Activated T-cell treated with anti-CD3 and anti-CD28 coated beads for 24 hours (primary cell): Measurements from ENCODE around the gene MRPL36.
"Not testable (repeated sequence)": the region's sequence is repeated elsewhere in the genome, so short reads cannot be mapped to it uniquely, and the experiment has no call there.

Source experiments
- DNase-seq: peaks from one replicate; pipeline ENCODE4 v3.0.0-alpha.2; 2020; ENCODE audit warnings: low read depth

MRPL36 gene

DNA sequence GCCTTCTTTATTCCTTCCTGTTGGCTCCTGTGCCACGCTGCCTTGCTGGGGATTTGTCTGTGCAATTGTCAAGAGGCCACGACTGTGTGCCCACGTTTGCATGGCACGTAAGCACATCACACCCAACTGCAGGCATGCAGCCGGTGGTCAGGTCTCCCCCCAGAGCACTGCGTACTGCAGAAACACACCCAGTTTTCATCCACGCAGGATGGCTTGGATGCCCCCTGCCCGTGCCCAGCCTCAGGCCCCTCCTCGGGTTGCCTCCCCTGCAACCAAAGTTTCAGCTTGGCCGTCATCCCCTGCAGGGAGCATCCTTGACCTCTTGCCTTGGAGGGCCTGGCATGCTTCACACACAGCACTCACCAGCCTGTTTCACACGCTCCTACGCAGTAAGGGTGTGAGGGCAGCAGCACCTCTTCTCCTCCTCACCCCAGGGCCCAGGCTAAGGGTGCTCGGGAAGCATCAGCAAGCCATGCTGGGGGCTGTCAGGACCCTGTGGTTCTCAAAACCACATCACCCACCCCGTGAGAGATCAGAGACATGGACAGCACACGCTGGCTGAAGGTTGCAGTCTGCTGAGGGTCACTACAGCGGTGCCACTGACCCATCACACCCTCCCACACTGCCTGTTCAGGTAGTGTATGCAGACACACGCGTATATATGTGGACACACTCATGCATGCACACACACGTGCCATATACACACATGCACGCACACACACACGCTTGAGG, 3.1 kb downstream of the MRPL36 start:
- DNase-seq, result no peak

DNA sequence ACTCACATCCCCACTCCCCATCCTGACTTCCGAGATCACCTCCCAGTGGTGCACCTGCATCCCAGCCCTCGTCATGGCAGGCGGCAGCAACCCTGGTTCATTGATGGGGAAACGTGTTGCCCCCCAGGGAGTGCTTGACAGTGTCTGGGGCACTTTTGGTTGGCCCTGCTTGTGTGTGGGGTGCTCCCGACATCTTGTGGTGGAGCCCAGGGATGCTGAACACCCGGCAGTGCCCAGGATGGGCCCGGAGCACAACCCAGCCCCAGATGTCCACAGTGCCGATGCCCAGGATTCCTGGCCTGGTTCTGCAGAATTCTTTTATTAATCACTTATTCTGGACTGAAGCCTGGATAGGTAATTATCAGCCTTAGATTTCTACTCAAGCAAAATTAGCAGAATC, 3.7 kb downstream of the MRPL36 start:
- no peak for DNase-seq

DNA sequence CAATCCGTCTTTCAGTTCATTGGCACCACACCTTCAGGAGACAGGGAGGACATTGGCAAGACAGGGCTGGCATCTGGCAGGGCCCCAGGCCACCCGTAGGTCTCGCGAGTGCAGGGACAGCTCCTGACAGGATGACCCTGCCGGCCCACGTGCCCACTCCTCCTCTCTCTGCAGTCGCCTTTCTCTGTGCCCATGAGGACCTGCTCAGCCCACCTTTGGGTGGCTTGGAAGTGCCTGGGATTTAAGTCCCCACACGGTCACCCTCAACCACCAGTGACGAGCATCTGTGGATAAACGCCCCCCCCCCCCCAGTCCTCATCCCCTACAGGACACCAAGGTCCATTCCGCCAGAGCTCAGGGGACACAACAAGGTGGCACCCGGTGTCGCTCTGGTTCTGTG, 4.1 kb downstream of the MRPL36 start:
- no peak for DNase-seq

DNA sequence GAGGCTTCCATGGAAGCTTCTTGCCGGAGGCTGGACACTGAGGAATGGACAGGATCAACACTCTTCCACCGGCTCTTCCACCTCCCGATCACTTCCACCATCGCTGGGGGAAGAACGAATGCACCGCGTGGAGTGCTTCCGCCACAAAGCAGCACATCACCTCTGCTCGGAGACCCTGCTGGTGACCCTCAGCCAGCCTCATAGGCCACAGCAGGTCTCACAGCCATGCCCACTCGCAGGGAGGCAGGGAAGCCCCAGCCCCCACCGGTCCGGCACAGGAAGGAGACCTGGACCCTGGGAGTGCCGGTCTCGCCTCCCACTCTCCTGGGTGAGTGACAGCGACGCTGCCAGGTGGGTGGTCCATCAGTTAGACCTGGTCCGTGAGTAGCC, 4.7 kb downstream of the MRPL36 start:
- no peak for DNase-seq

DNA sequence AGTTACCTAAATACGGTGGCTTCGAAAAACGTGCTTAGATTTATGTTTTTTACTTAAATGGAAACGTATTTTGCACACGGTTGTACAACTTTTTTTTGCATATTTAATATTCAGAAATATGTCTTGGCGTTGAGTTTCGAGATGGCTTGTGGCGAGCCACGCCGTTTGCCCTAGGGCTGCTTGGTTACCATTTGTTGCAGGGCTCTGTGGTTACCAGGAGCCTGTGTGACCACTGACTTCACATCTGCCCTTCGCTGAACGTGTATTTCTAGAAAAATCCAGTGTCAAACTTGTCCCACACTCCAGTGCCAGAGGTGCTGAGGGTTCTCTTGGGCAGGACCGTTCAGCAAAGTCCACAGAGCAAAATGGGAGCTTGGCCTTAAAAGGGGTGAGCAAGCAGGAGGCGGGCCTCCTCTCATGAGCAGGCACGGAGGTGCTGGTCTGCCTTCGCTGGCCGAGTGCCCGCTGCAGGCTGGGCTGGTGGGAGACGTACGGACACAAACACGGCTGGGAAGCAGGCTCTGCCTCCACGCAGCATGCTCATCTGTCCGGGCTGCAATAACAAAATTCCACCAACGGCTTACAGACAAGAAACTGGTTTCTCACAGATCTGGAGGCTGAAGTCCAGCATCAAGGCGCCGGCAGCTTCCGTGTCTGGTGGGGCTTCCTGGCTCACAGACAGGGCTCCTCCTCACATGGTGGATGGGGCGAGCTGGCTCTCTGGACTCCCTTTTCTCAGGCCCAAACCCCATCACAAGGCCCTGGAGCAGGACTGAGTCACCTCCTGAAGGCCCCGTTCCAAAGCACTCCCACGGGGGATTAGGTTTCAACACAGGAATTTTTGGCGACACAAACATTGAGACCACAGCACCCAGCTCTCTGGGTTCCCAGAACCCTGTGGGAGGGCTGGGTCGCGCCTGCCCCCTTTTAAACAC, 5.4 kb downstream of the MRPL36 start:
- no peak for DNase-seq

DNA sequence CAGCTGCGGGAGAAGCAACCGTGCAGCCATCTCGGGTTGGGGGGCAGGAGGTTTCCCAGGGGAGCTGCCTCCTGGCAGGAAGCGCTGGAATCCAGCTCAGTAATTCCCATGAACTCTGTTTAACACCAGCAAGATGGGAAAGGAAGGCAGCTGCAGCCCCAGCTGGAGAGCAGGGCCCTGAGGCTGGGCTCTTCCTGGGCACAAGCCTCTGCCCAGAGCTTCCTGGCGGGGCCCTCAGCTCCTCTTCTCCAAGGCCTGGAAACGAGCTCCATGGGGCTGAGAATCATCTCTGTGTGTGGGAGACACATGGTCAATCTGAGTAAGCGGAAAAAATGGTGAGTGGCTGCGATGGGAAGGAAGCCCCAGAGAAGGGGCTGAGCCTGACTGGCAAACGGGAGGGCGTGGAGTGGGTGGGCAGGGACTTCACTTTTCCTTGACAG, 6.3 kb downstream of the MRPL36 start:
- DNase-seq, result peak; percentile 32

DNA sequence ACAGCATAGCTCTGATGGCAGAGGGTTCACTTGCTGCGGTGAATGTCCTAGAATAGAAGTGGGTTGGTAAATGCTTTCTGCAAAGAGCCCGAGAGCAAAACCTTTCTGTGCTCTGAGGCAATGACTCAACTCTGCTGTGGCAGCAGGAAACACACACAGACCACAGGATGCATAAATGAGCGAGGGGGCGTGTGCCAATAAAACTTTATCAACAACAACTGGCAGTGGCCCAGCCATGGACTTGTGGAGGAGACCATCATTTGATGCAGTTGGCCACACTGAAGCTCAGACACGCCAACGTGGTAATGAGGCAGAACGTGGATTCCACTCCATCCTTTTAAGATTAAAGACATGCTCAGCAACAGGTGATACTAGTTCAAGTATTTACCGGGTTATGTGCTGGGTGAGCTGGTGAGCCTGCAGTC, 6.8 kb downstream of the MRPL36 start:
- DNase-seq, result peak; percentile 70

DNA sequence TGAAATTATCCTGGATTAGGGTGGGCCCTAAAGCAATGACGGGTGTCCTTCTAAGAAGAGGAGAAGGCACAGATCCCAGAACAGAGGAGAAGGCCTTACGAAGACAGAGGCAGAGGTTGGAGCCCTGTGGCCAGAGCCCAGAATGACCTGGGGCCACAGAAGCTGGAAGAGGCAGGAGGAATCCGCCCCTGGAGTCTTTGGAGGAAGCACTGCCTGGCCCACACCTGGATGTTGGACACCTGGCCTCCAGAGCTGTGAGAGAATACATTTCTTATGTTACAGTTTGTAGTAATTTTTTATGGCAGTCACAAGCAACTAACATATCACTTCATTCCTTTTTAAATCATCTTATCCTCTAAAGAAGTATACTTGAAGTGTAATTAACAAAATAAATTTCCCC, 8.5 kb downstream of the MRPL36 start:
- DNase-seq, result no peak

DNA sequence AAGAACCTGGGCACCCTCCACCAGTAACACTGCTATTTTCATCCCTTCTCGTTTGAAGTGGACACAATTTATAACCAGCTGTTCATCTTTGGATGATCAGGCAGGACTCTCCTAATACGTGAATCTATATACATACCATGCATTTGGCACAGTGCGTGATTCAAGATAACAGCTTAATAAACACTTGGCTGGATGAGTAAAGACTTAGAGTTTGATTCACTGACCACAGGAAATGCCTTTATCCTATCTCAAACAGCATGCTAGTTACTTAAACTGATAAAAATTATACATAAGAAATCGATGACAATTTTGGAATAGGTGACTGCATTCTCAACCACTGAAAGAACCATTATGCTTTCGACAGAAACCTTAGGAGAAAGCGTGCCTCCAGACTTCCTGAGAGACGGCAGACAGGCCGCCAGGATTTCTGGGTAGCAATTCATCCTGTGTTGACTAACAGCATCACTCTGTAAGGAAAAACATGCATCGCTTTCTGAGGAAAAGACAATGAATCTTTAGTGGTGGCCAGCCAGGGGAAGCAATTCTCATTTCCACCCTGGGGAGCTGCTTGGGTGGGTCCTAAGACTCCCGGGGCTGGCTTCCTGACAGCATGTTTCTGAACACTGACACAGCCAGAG, 9.7 kb downstream of the MRPL36 start:
- DNase-seq, result no peak

DNA sequence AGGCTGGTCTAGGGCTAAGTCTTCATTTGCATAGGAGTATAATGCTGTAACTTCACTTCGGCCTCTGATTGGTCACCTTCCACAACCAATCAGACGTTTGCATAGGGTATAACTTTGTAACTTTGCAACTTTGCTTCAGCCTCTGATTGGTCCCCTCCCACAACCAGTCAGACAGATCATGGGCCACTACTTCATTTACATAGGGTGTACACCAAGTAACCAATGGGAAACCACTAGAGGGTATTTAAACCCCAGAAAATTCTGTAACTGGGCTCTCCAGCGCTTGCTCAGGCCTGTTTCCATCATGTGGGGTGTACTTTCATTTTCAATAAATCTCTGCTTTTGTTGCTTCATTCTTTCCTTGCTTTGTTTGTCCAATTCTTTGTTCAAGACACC, 10.2 kb downstream of the MRPL36 start:
- DNase-seq, result not testable (repeated sequence)

DNA sequence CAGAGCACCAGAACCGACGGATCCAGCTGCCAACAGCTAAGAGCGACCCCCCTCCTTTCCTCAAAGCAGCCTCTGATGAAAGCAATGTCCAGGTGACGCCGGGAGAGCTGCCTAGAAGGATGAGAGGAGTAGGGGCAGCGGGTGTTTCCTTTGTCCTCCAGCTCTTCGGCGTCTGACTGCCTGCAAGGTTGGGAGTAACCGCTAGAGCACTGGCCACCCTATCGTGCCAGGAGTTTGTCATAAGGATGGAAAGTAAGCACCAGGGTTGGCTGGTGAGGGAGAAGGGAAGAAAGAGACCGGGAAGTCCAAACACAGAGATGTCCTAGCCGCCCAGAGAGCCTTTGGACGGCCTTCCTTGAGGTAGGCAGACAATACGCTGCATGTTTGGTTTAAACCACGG, 10.8 kb downstream of the MRPL36 start:
- no peak for DNase-seq

DNA sequence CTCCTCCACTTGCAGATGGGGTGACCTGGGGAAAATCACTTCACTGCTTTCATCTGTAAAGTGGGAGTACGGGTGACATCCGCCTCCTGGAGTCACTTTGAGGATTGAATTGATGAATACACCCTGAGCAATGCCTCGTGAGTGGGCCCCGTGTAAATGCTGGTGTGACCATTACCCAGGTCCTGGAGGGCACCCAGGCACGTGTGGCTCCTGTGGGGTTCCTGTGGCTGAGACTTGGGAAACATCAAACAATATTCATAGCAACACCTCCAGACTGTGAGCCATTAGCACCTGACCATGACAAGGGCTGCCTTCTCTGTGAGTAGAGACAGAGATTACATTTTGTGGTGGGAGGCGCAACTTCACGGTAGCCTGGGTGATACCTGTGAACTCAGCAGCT, 11.4 kb downstream of the MRPL36 start:
- DNase-seq, result no peak

DNA sequence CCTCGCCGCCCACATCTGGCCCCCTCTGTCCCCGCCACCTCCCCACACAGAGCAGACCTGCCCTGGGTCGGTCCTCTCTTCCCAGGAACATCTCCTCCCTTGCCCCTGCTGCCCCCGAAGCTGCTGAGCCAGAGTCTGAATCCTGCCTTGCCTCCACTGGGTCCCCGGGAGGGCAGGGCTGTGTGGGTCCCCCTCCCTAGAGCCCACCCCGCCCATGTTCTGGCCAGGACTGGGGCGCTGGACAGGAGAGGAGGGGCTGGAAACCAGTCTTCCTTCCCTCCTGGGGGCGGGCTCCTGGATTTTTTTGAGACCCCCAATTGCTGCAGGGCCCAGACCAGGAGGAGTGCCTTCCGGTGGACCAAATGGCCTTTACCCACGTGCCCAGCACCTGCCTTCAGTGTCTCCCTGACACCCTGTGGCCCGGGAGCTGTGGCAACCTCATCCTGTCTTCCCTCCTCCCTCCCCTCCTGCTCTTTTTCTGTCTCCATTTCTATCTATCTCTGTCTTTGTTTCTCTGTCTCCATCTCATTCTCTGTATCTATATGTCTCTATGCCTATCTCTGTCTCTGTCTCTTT, 12.1 kb downstream of the MRPL36 start:
- no peak for DNase-seq

DNA sequence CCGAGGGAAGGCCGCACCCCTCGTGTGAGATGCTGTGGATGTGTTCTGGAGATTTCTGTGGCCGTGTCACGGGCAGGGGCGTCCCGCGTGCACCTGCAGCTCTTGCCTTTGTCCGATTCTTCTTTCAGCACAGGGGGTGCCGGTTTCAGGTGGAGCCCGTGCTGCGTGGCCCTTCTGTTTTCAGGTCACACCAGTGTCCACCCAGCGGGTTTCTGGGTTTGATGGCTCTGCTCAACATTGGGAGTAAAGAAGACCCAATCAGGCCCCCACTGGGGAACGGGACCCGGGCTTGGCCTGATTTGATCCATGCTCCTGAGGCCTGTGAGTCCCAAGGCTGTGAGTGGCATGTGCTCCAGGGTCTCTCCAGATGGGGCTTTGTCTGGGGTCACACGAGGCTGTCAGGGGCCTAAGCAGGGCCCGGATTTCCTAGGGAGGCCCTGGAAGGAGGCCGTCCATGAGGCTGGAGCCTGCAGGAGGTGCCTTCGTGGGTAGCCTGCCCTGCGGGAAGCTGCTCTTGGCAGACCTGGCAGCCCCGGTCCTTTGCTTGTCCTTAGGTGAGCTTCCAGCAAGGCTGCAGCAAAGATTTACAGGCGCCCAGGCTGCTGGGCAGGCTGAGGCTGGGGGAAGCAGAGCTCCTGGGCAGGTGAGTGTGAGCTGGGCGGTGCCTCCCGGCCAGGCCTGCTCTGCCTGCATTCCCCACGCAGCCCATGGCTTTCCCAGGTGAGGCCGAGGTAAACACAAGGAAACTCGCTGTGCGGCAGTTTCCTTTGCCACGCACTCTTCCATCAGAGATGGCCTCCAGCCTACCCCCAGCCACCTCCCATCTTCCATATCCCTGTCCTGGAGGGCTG, 12.8 kb downstream of the MRPL36 start:
- no peak for DNase-seq

DNA sequence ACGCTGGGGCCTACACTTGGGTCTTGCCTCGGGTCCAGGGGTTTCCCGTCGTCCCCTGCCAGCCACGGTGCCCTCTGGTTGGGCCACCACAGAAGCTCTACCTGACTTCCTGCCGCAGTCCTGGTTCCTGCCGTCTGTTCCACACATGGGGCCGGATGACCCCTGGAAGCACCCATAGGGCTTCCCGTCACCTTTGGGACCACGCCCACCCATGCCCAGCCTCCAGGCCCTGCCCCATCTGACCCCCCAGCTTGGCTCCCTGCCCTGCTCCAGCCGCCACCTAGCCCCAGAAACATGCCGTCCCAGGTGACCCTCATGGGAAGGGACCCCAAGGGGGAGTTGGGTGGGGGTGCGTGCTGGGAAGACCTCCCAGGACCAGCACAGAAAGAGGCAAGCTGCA, 13.7 kb downstream of the MRPL36 start:
- DNase-seq, result no peak

DNA sequence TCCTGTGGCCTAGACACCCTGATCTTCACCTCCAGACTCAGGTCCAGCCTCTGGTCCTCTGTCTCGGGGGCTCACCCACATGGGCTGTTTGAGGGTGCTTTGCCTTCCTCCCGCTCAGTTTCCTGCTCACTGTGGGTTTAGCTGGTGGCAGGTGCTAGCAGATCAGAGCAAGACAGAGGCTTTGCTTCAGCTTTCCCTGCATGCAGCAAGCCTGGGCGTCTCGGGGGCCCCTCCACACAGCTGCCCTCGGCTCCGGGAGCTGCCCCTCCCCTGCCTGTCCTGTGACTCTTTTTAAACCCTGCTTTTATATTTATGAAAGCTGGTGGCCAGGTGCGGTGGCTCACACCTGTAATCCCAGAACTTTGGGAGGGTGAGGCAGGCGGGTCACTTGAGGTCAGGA, 14.6 kb downstream of the MRPL36 start:
- no peak for DNase-seq

DNA sequence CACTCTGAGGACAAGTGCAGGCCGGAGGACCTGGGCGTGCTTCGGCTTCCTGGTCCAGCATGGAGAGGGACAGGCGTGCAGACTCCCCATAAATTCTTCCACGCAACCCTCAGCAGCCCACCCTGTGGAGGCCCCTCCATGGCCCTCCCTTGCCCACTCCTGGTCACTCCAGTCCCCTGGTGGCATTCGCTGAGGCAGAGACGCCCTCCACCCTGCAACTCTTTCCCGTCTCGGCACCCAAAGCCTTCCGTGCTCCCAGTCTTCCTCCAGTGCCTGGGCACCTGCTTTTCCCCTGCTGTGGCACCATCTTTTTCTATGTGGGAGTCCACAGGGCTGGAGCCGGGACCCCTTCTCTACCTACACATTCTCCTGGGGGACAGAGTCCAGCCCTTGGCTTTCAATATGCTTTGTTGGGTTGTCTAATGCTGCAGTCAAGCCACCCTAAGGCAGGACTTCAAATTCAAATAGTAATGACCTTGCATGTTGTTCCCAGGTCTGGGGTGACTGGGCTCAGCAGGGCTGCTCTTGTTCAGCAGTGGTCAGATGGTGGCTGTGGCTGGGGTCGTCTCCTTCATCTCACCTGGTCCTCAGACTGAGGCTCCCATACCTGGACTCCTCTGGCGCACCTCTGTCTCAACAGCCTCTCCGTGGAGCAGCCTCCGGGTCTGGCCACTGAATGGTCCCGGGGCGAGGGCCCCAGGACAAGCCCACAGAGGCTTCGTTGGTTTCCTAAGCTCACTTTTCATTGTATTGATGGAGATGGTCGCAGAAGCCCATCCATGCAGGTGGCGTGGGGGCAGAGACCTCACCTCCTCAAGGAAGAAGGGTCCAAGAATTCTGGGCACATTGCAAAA, 15.2 kb downstream of the MRPL36 start:
- DNase-seq, result no peak

DNA sequence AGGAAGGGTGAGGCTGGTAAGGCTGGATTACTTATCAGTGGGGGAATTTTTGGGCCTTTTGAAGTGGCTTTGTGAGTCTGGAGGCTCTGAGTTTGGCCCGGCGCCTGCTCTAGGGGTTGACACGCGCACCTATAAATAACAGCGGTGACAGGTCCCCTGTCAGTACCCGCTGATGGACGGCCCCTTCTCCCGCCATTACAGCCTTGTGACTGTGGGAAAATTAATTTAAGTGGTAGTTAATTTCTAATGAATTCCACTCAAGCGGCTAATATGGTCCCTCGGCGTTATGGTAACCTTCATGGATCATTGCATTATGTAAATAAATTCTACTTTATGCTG, 16.5 kb downstream of the MRPL36 start:
- DNase-seq, result no peak

DNA sequence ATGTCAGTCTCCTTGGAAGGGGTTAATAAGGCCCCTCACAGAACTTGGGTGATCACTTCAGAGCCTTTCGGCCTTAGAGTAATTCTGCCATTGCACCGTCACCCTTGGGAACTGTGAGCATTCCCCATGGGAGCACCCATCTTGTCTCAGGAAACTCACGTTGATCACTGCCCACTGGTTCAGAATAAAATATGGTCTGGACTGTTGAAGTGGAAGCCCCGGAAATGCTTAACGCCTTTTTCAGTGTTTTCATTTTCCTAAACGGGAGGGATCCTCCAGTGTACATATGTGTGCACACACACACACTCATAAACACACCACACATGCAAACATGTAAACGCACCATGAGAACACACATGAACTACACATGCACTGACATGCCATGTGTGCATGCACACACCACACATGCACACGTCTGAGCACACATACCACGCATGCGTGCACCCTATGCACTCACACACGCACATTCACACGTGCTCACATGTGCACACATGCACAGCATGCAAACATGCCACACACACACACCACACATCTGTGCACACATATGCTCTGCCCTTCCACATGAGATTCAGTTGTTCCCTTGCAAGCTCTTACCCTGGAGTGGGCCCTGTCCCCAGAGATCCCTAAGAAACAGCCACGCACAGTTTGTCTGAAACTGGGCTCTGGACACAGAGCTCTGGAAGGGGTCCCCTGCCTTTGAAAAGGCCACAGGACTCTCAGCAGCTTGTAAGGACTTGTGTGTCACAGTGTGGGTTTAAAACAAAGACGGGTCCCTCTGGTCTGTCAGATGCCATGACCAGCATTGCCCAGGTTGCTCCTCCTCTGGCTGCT, 17.0 kb downstream of the MRPL36 start:
- DNase-seq, result no peak
